ENCODE measurements around the gene FSTL5. TPM values are rescaled to one million over a fixed set of nuclear protein-coding genes. Genes with fewer than 3 reads are reported as not detected.

Gene FSTL5
- total and polyA plus RNA-seq, 2 of the 8 experiments (the other 6 are each of a cell fraction or from before 2014, with no cell fraction given), result 0.09 to 0.32 TPM

GRCh38 chr4:161937596-161937995 is 226.2 kb downstream of the FSTL5 start (continued):
- TF ChIP-seq RAD21 (IDR thresholded peaks at IDR 0.05 in 1 of 2, conservative IDR thresholded peaks at IDR 0.05 in 1 of 2; ENCODE audit: low read depth in 2 of 2, low read length in 2 of 2), result no peak
- TF ChIP-seq KDM1A (IDR thresholded peaks at IDR 0.05; ENCODE audit: borderline replicate concordance, low read length), result no peak
- no peak for TF ChIP-seq RNF2 (IDR thresholded peaks at IDR 0.05; ENCODE audit: borderline replicate concordance, low read depth, low read length, missing control alignments, poor library complexity, severe bottlenecking)

Data from H1 (cell line).